Fibroblast of villous mesenchyme (primary cell): ENCODE measurements around the gene MST1. TPM values are rescaled to one million over a fixed set of nuclear protein-coding genes. Genes with fewer than 3 reads are reported as not detected.

Source experiments
- DNase-seq: peaks from one replicate; pipeline ENCODE4 v3.0.0-alpha.2; 2010; ENCODE audit warnings: low read depth
- H3K4me3 ChIP-seq: 2 replicates; pipeline ENCODE4 v1.5.1; 2011; ENCODE audit warnings: low read depth, mild to moderate bottlenecking, low read length
- total RNA-seq: library from RNA; depleted of rRNA; stranded (reverse); fragments of >200 nt; gene quantifications from 2 replicates; pipeline ENCODE4 v1.2.3, GENCODE V29; 2012
- TF ChIP-seq, protein P1 (sequence below): IDR thresholded peaks from 2 replicates; pipeline ENCODE4 v1.5.1; 2012; ENCODE audit warnings: low read depth, mild to moderate bottlenecking, low read length; ENCODE audit not compliant: insufficient read depth

Gene MST1
- total RNA-seq, 1 donor: 1.7 TPM

DNA sequence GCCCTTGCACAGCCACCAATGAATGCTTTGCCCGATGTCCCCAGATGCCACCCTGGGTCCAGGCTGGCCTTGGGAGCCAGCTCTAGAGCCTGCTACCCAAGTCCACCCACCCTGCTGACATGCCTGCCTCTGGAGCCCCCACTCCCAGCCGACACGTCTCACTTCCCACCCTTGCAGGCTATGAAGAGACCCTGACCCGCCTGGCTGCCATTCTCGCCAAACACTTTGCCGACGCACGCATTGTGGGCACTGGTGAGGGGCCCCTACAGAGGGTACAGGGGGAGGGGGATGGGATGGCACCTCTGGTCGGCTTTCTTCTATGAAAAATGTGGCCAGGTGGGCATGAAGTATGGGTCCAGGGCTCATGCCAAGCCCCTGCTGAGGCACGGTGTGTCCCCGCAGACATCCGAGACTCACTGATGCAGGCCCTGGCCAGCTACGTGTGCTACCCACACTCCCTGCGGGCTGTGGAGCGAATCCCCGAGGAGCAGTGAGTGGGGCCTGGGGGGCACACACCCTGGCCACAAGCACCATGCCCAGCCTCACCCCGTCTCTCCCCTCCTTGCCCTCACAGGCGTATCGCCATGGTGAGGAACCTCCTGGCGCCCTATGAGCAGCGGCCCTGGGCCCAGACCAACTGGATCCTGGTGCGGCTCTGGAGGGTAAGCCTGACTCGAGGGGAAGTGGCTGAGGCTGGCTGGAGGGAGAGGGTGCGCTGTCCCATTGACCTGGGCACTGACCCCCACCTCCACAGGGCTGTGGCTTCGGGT, 24.2 kb upstream of the MST1 start:
- TF ChIP-seq, protein P1, sequence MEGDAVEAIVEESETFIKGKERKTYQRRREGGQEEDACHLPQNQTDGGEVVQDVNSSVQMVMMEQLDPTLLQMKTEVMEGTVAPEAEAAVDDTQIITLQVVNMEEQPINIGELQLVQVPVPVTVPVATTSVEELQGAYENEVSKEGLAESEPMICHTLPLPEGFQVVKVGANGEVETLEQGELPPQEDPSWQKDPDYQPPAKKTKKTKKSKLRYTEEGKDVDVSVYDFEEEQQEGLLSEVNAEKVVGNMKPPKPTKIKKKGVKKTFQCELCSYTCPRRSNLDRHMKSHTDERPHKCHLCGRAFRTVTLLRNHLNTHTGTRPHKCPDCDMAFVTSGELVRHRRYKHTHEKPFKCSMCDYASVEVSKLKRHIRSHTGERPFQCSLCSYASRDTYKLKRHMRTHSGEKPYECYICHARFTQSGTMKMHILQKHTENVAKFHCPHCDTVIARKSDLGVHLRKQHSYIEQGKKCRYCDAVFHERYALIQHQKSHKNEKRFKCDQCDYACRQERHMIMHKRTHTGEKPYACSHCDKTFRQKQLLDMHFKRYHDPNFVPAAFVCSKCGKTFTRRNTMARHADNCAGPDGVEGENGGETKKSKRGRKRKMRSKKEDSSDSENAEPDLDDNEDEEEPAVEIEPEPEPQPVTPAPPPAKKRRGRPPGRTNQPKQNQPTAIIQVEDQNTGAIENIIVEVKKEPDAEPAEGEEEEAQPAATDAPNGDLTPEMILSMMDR: no peak
- no peak overlapping the region for H3K4me3 ChIP-seq
- no peak for DNase-seq

GRCh38 chr3:49712631-49713317, 23.5 kb upstream of the MST1 start:
- DNase-seq: no peak
- H3K4me3 ChIP-seq: no peak overlapping the region
- TF ChIP-seq, protein P1: no peak

- TF ChIP-seq, protein P1: no peak
- no peak for DNase-seq
- H3K4me3 ChIP-seq: no peak overlapping the region
Observed at GRCh38 chr3:49712166-49712565, 22.9 kb upstream of the MST1 start.

GRCh38 chr3:49711489-49711888, 22.2 kb upstream of the MST1 start:
- TF ChIP-seq, protein P1: no peak
- H3K4me3 ChIP-seq: no peak overlapping the region
- DNase-seq: no peak

DNA sequence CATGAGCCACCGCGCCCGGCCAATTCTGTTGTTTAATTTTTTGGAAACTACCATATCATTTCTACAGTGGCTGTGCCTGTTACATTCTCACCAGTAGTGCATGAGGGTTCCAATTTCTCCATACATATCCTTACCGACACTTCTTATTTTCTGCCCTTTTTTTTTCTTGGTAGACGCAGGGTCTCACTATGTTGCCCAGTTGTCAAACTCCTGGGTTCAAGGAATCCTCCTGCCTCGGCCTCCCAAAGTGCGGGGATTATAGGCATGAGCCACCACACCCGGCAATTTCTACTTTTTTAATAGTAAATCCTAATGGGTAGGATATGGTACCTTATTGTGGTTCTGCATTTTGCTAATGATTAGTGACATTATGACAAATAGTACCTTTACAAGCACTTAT, 20.6 kb upstream of the MST1 start:
- H3K4me3 ChIP-seq: no peak overlapping the region
- no peak for DNase-seq
- TF ChIP-seq, protein P1: no peak

DNA sequence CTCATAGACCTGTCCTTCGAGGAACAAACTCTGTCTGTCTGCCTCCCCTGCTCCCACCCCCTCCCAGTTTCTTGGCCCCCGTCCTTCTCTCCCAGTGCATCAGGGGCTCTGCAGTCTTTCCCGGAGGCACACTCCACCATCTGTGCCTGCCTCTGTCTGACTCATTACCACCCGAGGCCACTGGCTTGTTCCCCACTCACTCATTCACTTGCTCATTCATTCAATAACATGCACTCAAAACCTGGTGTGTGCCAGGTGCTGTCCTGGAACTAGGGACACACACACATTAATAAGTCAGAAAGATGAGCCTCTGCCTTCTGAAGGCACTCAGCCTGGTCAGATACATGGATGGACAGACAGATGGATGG, 17.8 kb upstream of the MST1 start:
- DNase-seq: no peak
- no peak overlapping the region for H3K4me3 ChIP-seq
- TF ChIP-seq, protein P1: no peak
